ENCODE measurements around the gene VSIR. TPM values are rescaled to one million over a fixed set of nuclear protein-coding genes. Genes with fewer than 3 reads are reported as not detected.
A peak's percentile ranks its signal among the peaks of the same experiment; 100 is the strongest.

The VSIR gene
- total RNA-seq, 1 donor from 2014 or later: not detected

DNA sequence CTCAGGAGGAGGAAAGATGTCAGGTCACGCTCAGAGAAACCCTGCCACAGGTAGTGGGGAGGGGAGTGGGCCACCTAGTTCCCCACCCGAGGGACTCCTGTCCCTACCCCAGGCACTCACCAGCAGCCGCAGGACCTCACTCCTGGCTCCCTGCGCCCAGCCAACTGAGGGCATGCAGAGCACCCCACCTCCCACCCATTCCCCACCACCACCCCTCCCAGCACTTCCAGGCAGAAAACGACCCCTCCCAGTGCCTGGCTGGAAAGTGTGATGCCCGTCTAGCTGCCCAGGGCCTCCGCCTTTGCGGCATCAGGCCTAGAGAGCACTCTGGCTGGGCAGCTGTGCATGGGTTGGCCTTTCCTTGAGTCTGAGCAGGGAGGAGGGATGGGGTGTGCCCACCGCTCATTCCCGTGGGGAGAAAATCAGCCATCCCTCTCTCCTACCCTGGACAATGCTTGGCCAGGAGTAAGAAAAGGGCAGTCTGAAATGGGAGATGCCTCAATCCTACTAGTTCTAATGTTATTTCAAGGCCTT is 55.1 kb downstream of the VSIR start:
- H3K27me3 Mint-ChIP-seq (ENCODE audit: low read depth): peaks cover 3% of the 10 kb centered on the region
- DNase-seq (ENCODE audit: low read depth, low spot score): no peak
- no peak overlapping the region for H3K27ac Mint-ChIP-seq (ENCODE audit: unreplicated experiment)
- no peaks in the 10 kb centered on the region for H3K36me3 Mint-ChIP-seq (ENCODE audit: low read depth)
- TF ChIP-seq, protein P1, sequence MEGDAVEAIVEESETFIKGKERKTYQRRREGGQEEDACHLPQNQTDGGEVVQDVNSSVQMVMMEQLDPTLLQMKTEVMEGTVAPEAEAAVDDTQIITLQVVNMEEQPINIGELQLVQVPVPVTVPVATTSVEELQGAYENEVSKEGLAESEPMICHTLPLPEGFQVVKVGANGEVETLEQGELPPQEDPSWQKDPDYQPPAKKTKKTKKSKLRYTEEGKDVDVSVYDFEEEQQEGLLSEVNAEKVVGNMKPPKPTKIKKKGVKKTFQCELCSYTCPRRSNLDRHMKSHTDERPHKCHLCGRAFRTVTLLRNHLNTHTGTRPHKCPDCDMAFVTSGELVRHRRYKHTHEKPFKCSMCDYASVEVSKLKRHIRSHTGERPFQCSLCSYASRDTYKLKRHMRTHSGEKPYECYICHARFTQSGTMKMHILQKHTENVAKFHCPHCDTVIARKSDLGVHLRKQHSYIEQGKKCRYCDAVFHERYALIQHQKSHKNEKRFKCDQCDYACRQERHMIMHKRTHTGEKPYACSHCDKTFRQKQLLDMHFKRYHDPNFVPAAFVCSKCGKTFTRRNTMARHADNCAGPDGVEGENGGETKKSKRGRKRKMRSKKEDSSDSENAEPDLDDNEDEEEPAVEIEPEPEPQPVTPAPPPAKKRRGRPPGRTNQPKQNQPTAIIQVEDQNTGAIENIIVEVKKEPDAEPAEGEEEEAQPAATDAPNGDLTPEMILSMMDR (conservative IDR thresholded peaks at IDR 0.05): no peak
- H3K4me3 Mint-ChIP-seq: no peak overlapping the region
- no peaks in the 10 kb centered on the region for H3K9me3 Mint-ChIP-seq
- peaks cover 4% of the 10 kb centered on the region for H3K4me1 Mint-ChIP-seq

DNA sequence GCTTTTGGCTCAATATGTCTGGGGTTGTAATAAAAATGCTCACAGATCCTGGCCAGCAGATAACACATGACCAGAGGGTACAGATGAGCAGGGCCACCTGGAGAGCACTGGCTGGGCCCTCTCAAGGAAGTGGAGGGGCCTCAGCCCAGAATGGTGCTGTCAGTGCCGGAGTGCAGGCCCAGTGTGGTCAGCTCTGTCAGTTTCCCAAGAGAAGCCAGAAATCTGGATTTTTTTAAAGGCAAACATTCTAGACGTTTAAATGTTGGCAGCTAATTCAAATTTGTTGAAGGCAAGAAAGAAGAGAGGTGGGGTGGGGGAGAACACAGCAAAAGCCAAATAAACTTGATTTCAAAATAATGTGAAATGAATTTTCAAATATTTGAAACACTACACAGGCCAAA is 55.8 kb downstream of the VSIR start:
- Mint-ChIP-seq H3K9me3 (no peaks in the 10 kb centered on the region), H3K4me1 (peaks cover 4% of the 10 kb centered on the region), H3K36me3 (ENCODE audit: low read depth) (no peaks in the 10 kb centered on the region), H3K27me3 (ENCODE audit: low read depth) (peaks cover 3% of the 10 kb centered on the region), H3K27ac (ENCODE audit: unreplicated experiment) (no peak overlapping the region), H3K4me3 (no peak overlapping the region)
- TF ChIP-seq, protein P1 (conservative IDR thresholded peaks at IDR 0.05): no peak
- DNase-seq (ENCODE audit: low read depth, low spot score): no peak

DNA sequence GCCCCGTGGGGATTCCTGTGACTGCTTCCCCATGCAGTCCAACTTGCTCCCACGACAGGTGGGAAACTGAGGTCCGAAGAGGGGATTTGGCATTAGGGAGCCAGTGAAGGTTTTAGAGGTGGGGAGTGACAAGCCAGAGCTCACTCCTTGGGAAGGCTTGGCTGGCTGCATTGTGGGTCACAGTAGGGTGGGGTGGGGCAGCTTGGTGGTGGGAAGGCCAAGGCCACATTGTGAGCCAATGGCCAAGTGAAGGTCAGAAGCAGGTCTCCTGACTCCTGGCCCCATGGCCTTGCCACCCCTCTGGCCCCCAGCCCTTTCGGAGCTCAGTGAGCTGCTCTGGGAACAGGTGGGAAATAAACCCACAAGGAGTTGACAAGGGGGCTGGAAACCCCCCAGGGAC is 56.3 kb downstream of the VSIR start:
- Mint-ChIP-seq H3K36me3 (ENCODE audit: low read depth) (no peaks in the 10 kb centered on the region), H3K9me3 (no peaks in the 10 kb centered on the region), H3K4me1 (peaks cover 4% of the 10 kb centered on the region), H3K27ac (ENCODE audit: unreplicated experiment) (no peak overlapping the region), H3K27me3 (ENCODE audit: low read depth) (peaks cover 3% of the 10 kb centered on the region), H3K4me3 (no peak overlapping the region)
- TF ChIP-seq, protein P1 (conservative IDR thresholded peaks at IDR 0.05): no peak
- no peak for DNase-seq (ENCODE audit: low read depth, low spot score)

DNA sequence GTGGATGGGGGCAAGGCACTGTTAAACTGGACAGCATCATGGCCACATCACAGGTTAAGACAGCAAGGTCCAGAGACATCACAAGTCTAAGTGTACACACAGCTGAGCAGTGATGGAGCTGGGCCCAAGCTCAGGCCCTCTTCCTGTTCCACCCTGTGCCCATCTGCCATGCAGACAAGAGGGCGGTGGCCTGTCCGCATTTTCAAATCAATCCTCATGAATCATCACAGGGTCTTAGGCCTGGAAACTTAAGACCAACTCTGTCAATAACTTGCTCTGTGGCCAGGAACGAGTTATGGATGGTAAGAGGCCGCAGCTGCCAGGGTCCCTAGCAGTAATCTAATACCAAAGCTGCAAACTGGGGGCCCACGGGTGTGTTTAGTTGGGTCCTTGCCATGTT is 56.9 kb downstream of the VSIR start:
- TF ChIP-seq, protein P1 (conservative IDR thresholded peaks at IDR 0.05): no peak
- no peaks in the 10 kb centered on the region for H3K9me3 Mint-ChIP-seq
- H3K27me3 Mint-ChIP-seq (ENCODE audit: low read depth): no peaks in the 10 kb centered on the region
- DNase-seq (ENCODE audit: low read depth, low spot score): no peak
- no peak overlapping the region for H3K27ac Mint-ChIP-seq (ENCODE audit: unreplicated experiment)
- H3K4me3 Mint-ChIP-seq: no peak overlapping the region
- H3K4me1 Mint-ChIP-seq: peaks cover 4% of the 10 kb centered on the region
- H3K36me3 Mint-ChIP-seq (ENCODE audit: low read depth): no peaks in the 10 kb centered on the region

DNA sequence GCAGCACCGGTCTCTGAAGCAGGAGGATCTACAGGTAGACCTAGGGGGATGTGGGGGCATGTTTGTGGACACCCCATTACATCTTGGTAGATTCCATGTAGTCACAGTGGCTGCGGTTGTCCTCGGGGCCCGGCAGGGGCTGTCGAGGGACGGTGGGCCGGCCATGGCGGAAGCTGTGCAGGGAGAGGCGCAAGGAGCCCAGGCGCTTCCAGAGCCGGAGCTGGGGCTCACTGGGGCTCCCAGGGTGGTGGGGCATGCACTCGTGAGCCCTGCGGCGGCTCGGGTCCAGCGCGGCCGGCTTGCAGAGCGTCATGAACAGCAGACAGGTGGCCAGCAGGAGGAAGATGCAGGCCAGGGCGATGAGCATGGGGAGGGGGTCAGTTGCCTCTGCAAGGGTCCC is 57.5 kb downstream of the VSIR start:
- Mint-ChIP-seq H3K4me1 (peaks cover 4% of the 10 kb centered on the region), H3K9me3 (no peaks in the 10 kb centered on the region), H3K27me3 (ENCODE audit: low read depth) (no peaks in the 10 kb centered on the region), H3K4me3 (no peak overlapping the region), H3K27ac (ENCODE audit: unreplicated experiment) (peak overlapping the region; percentile 50), H3K36me3 (ENCODE audit: low read depth) (no peaks in the 10 kb centered on the region)
- TF ChIP-seq, protein P1 (conservative IDR thresholded peaks at IDR 0.05): no peak
- DNase-seq (ENCODE audit: low read depth, low spot score): no peak

All from neural crest cell (in vitro differentiated cells).